Muscle of back (tissue), 11 donors: ENCODE data around the gene IDH2. TPM values are rescaled to one million over a fixed set of nuclear protein-coding genes. Genes with fewer than 3 reads are reported as not detected.

ENCODE experiments used
- DNase-seq, 3 donors: peaks; one replicate each; pipeline versions ENCODE4 v3.0.0 to v3.0.0-alpha.2; 2013
- polyA plus RNA-seq, 10 donors: library from polyadenylated mRNA; unstranded; fragments of 120-200 nt; gene quantifications; one replicate each; pipeline ENCODE4 v1.2.1, GENCODE V29; 2013; ENCODE audit not compliant: insufficient read length in 10 of 10

IDH2 gene
- polyA plus RNA-seq, 10 donors = 202 to 291 (median 262) TPM

DNA sequence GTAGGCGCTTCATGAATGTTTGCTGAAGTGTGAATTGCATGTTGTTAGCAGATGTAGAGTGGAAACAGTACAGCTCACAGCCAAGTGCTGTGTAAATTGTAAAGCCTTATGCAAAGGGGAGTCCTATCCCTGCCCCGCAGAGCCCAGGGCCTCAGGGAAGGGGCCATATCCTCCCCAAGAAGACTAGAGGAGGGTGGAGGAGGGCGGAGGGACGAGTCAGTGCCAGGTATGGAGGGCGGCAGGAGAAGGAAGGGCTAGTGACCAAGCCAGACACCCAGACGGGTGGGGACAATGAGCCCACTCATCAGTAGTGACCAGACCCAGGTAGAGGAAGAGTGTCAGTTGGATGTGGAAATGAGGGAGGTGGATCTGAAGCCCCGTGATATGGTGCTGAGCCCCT, 56.0 kb downstream of the IDH2 start:
- DNase-seq = no peak

DNA sequence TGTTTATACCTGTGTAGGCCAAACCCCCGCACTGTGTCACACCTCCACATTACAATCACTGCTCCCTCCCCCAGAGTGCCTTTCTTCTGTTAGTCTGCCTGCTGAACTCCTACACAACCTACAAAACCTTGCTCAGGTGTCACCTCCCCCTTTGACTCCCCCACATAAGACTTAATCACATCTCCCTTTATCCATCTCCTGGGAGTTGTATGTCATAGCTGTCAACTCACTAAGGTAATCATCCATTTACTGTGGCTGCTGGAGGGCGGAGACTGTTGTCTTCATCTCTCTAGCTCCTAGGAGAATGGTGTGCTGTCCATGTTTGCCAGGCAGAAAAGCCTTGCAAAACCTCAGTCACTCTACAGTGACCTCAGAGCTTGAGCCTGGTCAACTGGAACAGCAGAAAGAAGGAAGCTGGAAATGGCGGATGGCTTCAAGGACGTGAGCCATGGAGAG, 57.3 kb downstream of the IDH2 start:
- no peak for DNase-seq

DNA sequence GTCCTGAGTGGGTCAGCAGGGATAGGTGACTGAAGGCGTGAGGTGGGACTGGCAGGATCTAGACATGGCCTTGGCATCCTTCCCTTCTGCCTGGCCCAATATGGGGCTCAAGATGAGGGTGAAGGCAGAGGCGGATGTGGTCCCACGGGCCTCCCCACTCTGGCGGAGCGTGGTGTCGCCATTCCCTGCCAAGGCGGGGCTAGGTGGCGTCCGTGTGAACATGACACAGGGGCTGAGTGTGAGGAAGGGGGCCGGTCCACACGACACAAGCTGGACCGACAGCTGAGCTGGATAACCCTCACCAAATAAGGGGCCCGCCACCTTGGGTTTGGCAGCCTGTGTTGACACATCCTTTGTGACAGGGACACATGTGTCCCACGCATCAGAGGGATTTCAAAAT, 58.1 kb downstream of the IDH2 start:
- DNase-seq = no peak

DNA sequence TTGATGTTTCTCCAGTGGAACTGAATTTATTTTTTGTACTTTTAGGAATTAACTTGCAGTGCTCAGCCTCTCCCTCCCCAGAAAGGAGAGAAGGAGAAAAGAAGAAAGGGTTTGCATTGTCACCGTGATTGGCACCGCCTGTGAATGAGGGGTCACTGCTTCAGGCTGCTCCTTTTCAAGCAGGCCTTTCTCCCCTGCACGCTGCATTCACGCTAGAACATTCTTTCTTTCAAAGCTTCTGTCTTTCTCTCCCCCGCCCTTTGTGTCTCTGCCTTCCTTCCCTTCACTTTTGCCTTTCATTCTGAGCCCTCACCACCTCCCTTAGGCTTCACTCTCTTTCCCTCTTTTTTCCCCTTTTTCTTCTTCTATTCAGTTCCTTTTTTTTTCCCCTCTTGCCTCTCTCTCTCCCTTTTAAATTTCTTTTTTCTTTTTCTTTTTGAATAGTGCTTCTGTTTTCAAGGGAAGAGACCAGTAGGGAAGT, 58.7 kb downstream of the IDH2 start:
- no peak for DNase-seq

DNA sequence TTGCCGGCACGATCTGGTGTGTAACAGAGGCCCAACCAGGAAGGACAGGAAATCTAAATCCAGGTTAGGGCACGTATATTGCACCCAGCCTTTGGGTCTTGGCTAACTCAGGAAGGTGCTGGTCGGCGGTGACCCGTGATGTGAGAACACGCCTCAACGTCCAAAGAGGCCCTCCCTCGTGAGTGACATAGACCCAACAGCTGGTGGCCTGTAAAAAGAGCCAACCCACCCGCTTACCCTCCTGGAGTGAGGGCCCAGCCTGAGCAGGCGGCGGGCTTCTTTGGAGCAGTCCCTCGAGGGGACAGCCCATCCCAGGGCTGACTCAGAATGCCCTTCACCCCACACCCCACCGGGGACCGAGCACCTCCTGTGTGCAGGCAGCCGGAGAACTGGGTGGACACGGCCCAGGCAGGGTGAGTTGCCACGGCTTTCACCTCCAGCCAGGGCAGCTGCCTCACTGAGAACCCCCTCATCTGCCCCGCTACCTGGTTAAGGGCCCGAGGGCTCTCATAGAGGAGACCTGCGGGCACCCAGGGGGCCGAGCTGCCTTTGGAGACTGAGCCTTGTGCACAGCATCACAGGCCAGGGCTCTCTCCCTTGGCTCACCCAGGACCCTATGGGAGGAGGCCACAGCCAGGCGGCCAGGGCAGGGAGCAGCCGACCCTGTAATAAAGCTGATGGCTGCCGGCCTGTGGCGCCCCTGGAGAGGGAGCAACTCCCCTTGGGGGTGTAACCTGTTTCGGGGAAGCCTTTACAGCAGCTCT, 59.3 kb downstream of the IDH2 start:
- no peak for DNase-seq

DNA sequence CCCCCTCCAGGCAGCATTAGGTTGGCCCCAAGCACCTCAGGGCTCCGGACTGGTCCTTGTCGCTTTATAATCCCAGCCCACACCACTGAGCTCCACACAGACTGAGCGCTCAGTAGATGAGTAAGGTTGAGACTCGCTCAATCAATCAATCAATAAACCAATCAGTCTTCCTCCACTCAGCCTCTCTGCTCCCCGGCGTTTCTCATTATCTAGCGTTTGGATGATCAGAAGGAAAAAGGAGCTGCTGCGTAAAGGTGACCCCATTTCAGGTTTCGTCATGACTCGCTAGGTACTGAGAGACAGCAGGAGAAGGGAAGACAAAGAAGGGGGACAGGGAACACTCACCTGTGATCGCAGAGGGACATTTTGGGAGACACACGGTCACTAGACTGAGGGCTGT, 59.9 kb downstream of the IDH2 start:
- no peak for DNase-seq

DNA sequence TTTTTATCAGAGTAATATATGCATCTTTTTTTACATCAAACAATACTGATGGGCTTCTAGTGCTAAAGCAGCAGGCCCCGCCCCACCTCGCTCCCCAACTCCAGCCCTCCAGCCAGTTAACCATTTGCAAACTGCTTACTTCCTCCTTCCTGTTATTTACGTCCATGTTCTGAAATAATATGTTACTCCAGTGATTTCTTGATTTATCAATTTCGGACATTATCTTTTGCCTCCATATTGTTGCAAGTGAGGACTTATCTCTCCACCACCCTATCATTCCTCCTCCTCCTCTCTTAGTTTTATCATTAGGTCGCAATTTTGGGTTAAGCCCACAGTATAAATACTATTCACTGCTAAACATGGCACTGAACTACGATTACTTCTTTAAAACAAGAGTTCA, 61.6 kb downstream of the IDH2 start:
- no peak for DNase-seq

DNA sequence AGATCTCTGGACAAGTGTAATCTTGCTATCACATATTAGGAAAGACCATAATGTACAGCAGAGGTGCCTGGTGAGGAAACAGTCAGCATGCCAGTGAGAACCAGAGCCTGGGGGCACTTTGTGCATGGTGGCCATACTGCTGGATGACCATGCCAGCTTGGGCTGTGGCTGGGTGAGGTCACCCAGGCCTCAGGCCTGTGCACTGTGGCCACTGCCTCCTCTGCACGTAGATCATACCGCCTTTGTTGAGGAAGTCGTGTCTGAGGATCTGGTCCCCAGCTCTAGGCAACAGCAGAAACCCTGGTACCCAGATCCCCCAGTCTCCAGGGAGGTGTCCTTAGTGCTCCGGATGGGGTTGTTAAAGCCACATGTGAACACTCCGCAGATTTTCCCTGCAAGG, 62.3 kb downstream of the IDH2 start:
- no peak for DNase-seq

DNA sequence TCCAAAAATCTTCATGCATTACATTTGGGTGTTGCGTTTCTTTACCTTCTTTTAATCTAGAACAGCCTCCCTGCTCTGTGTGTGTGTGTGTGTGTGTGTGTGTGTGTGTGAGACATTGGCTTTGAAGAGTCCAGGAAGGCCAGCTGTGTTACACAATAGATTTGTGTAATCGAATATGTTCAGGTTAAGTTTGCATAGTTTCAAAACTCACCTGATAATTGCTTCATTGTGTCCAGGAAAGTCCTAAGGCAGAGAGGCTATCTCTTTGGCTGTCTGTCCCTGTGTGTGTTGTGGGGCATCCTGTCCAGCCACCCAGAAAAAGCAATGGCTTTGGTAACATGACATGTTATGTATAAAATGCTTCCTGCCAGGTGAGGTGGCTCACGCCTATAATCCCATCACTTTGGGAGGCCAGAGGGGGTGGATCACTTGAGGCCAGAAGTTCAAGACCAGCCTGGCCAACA, 63.6 kb downstream of the IDH2 start:
- no peak for DNase-seq

DNA sequence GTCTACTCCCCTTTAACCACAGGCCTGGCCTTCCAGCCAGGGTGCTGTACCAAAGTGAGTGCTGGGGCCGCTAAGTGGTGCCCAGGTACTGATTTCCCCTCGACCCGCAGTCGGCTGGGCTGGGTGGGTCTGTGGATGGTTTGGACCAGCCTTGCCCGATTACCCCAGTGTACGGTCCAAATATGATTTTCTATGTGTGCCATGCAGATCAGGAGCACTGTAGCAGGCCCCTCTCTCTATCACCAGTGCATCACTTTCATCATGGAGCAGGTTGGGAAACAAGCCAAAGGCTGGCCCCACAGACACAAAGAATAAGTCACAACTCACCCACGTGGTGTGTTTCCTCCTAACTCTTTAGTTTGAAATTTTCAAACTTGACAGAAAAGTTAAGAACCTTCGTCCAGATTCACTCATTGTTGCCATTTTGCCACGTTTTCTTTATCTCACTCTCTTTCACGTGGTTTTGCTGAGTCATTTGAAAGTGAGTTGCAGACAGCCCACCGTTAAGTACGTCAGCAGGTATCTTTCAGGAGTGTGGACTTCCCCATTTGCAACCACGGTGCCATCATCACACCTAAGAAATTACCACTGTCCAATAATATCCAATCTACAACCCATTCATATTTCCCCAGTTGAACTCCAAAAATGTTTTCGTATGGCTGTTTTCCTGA, 64.2 kb downstream of the IDH2 start:
- no peak for DNase-seq

DNA sequence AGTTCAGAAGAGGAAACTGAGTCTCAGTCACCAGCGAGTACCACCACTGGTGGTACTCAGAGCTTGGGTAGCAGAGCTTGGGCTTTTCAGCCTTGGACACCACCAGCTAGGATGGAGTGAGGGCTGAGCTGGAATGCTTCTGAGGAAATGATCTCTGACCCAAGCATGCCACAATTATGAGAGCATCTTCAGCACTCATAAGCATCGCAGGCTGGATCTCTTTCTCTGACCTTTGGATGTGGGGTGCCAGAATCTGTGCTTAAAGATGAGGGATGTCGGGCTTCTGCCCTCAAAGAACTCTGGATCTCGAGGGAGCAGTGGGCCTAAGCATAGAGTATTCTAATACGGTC, 64.8 kb downstream of the IDH2 start:
- no peak for DNase-seq

DNA sequence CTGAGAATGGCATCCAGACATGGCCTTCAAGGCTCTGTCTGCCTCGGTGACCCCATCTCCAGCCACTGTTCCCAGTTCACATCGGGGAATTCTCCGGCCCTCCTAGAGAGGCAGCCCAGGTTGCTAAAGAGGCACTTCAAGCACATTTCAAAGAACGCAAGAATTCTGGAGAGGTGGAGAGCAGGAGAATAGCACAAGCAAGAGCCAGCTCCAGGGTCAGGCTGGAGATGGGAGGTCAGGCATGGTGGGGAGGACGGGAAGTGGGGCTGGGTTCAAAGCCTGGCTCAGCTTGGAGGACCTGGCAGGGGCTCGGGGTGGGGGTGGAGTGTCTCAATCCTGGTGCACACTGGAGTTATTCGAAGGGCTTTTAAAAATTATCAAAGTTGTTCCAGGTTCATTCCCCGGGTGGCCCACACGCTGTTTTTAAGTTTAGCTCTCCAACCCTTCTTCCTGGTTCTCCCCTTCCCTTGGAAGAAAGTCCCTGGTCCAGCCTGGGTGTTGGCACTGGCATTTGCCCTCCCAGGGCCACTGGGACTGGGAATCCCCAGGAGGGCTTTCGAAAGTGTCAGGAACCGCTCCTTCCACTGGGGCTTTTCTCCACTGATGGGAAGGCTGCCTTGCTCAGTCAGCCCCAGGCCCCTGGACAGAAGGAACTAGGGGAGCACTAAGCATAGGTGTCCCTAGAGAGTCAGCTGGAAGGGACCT, 65.3 kb downstream of the IDH2 start:
- DNase-seq = no peak

DNA sequence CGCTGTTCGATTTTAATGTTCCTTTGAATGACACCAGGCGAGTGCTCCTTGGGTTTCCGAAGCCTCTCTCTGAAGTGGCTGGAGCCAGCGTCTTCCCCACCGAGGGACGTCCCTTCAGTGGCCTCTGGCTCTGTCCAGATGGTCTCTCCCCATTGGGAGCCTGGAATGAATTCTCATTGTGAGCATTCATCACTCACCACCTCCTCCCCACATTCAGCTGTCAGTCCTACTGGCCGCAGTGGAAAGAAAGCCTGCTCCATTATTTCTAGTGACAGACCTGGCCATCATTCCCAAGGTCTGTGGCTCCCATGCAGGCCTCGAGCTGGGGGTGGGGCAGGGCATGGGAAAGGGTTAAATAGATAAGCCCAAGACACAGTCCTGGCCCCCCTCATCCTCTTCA, 65.9 kb downstream of the IDH2 start:
- DNase-seq = no peak

DNA sequence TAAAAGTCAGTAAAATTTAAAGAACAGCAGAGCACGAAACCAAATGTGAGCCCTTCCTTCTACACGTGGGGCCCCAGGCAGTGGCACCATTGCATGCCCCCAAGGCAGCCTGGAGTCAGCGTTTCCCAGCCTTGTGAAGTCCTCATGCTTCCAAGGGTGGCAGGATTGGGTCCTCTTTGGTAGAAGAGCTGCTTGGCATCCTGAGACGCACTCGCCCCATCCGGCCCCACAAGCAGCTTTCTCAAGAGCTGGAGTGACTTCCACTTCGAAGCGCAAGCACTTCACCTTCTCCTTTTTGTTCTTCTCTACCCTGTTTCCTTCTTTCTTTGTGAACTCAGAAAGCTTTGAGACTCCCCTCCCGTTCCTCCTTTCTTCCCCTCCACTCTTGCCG, 66.4 kb downstream of the IDH2 start:
- no peak for DNase-seq

DNA sequence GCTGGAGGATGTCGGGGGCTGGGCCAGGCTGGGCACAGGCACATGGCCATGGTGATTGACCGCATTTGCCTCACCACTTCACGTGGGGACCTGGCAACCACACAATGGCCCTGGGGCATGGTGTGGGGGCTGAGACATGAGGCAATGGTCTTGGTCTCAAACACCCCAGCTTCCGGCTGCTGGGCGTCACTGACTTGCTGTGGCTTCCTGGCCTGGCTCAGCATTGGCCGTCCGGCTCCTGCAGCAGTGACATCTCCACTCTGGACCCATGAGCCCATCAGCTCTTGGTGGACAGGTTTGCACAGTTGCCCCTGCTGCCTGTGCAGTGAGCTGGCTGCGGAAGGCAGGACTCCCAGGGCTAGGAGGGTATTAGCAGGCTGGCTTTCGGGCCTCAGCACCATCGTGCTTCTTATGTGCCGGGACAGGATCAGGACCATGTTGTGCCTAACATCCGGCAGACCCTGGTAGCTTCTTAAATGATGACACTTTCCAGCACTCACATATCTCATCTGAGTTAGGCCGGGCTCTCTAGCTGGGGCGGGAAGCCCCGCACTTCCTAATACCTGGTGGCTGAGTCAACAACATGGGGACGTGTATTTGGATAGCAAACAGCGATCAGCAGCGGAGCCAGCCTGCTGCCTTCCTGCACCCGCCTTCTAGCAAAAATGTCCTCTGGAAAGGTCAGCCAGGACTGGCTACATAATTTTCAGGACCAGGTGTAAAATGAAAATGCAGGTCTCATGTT, 67.0 kb downstream of the IDH2 start:
- no peak for DNase-seq

DNA sequence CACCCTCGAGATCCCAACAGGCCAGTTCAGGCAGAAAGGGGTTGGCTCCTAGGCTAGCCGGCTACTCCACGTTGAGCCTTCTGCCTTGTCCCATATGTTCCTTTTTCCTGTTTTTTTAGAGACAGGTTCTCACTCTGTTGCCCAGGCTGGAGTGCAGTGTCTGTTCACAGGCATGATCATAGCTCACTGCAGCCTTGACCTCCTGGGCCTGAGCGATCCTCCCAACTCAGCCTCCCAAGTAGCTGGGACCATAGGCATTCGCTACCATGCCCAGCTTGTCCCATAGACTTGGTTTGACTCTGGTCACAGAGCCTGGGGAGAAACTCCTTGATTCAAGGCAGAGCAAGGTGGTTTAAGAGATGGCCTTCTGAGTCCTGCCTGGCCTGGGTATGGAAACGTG, 68.8 kb downstream of the IDH2 start:
- no peak for DNase-seq

Other genes starting within 250 kb of the IDH2 start
- gene AP3S2, start 208.5 kb downstream of the IDH2 start, polyA plus RNA-seq = 10 to 100 TPM; 23.0 to 36.5 (median 29.1) TPM
- 10 to 100 TPM; 14.4 to 22.9 (median 17.3) TPM for gene ARPIN, start 189.5 kb downstream of the IDH2 start, polyA plus RNA-seq
- 10 to 100 TPM; 13.7 to 25.7 (median 17.9) TPM for gene ZNF710, start 101.1 kb downstream of the IDH2 start, polyA plus RNA-seq
- gene SEMA4B, start 98.9 kb upstream of the IDH2 start, polyA plus RNA-seq = 10 to 100 TPM in 2 of 10 donors, 1 to 10 TPM in 8; 4.0 to 10.3 (median 6.6) TPM
- 10 to 100 TPM; 20.7 to 28.4 (median 24.8) TPM for gene CIB1, start 131.5 kb upstream of the IDH2 start, polyA plus RNA-seq
- gene GDPGP1, start 131.7 kb upstream of the IDH2 start, polyA plus RNA-seq = 1 to 10 TPM; 1.6 to 3.7 (median 2.5) TPM
- under 1 TPM in 5 of 10 donors, not detected in 5; 0.10 to 0.97 (median 0.50) TPM for gene TTLL13, start 147.1 kb upstream of the IDH2 start, polyA plus RNA-seq
- gene NGRN, start 163.2 kb upstream of the IDH2 start, polyA plus RNA-seq = 100 to 1,000 TPM in 7 of 10 donors, 10 to 100 TPM in 3; 89.7 to 112 (median 103) TPM
- gene ZNF774, start 249.8 kb upstream of the IDH2 start, polyA plus RNA-seq = 1 to 10 TPM; 1.5 to 4.5 (median 2.1) TPM